Nephron progenitor cell (in vitro differentiated cells): Measurements from ENCODE around the gene SLF2.
A peak's percentile ranks its signal among the peaks of the same experiment; 100 is the strongest.

ENCODE experiments used
- DNase-seq: peaks from one replicate; pipeline ENCODE4 v3.0.0; 2021
- H3K27ac Mint-ChIP-seq: 2 replicates; pipeline ENCODE4 v1.8.0; 2021; ENCODE audit warnings: mild to moderate bottlenecking, moderate library complexity, mixed read lengths
- H3K27me3 Mint-ChIP-seq: 2 replicates; pipeline ENCODE4 v1.8.0; 2021; ENCODE audit warnings: mild to moderate bottlenecking, low read depth, mixed read lengths; ENCODE audit not compliant: poor library complexity
- H3K36me3 Mint-ChIP-seq: 2 replicates; pipeline ENCODE4 v1.8.0; 2021; ENCODE audit warnings: low read depth, mixed read lengths
- H3K4me1 Mint-ChIP-seq: 2 replicates; pipeline ENCODE4 v1.8.0; 2021; ENCODE audit warnings: mixed read lengths
- H3K4me3 Mint-ChIP-seq: 2 replicates; pipeline ENCODE4 v1.8.0; 2021; ENCODE audit warnings: mild to moderate bottlenecking, moderate library complexity, mixed read lengths
- H3K9me3 Mint-ChIP-seq: 2 replicates; pipeline ENCODE4 v1.8.0; 2021; ENCODE audit warnings: mild to moderate bottlenecking, moderate library complexity, mixed read lengths
- CTCF ChIP-seq: fragments of 200-600 bp; sonication (generic); IDR thresholded peaks from 2 replicates; pipeline ENCODE4 v1.5.0; 2021; ENCODE audit warnings: antibody characterized with exemption

The SLF2 gene

DNA sequence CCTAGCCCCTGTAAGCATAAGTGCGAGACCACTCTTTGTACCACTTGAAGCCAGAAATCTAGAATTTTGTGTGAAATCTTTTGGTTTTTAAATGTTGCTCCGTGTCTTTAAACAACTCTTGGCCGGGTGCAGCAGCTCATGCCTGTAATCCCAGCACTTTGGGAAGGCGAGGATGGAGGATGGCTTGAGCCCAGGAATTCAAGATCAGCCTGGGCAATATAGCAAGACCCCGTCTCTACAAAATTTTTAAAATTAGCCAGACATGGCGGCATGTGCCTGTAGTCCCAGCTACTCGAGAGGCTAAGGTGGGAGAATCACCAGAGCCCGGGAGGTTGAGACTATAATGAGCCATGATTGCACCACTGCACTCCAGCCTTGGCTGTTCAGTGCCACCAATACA, 4.4 kb upstream of the SLF2 start:
- Mint-ChIP-seq H3K36me3 (no peaks in the 10 kb centered on the region), H3K27me3 (peaks cover 3% of the 10 kb centered on the region), H3K4me3 (no peak overlapping the region), H3K27ac (peak overlapping the region; percentile 42), H3K9me3 (no peaks in the 10 kb centered on the region), H3K4me1 (peaks cover 62% of the 10 kb centered on the region)
- no peak for DNase-seq
- TF ChIP-seq CTCF, result no peak

GRCh38 chr10:100909501-100910263, 3.1 kb upstream of the SLF2 start:
- peaks cover 71% of the 10 kb centered on the region for H3K4me1 Mint-ChIP-seq
- peak overlapping the region; percentile 49 for H3K4me3 Mint-ChIP-seq
- H3K27ac Mint-ChIP-seq, result peak overlapping the region; percentile 96
- peak; percentile 21 for DNase-seq
- no peak for TF ChIP-seq CTCF
- H3K36me3 Mint-ChIP-seq, result no peaks in the 10 kb centered on the region
- H3K9me3 Mint-ChIP-seq, result no peaks in the 10 kb centered on the region
- peaks cover 1% of the 10 kb centered on the region for H3K27me3 Mint-ChIP-seq

GRCh38 chr10:100911472-100911871, 1.3 kb upstream of the SLF2 start:
- Mint-ChIP-seq H3K27ac (peak overlapping the region; percentile 60), H3K9me3 (no peaks in the 10 kb centered on the region), H3K36me3 (peaks cover 5% of the 10 kb centered on the region), H3K27me3 (no peaks in the 10 kb centered on the region), H3K4me3 (no peak overlapping the region), H3K4me1 (peaks cover 83% of the 10 kb centered on the region)
- no peak for DNase-seq
- no peak for TF ChIP-seq CTCF

- TF ChIP-seq CTCF, result no peak
- H3K27me3 Mint-ChIP-seq, result no peaks in the 10 kb centered on the region
- peaks cover 86% of the 10 kb centered on the region for H3K4me1 Mint-ChIP-seq
- no peak for DNase-seq
- peaks cover 11% of the 10 kb centered on the region for H3K36me3 Mint-ChIP-seq
- H3K9me3 Mint-ChIP-seq, result no peaks in the 10 kb centered on the region
- H3K4me3 Mint-ChIP-seq, result peak overlapping the region; percentile 97
- no peak overlapping the region for H3K27ac Mint-ChIP-seq
These were observed 654 bp upstream of the SLF2 start for GRCh38 chr10:100912013-100912604.

DNA sequence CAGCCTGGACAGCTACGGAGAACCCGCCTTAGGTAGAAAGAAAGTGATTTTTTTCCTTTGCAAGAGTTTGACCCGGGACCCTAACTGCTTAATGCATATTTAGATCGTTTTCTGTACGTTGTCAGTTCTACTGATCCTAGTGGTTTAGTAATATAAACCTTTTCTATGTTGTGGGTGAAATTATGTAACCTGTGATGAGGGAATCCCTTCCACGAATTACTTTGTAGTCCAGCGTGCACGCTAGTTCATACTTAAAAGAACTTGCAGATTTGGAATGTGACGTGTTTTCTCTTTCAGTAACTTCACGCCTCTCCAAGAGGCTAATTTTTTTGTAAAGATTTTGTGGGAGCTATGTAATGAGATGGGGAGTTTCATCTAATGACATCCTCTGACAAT, 705 bp downstream of the SLF2 start:
- Mint-ChIP-seq H3K27ac (peak overlapping the region; percentile 2), H3K27me3 (no peaks in the 10 kb centered on the region), H3K9me3 (no peaks in the 10 kb centered on the region), H3K4me1 (peaks cover 77% of the 10 kb centered on the region), H3K4me3 (peak overlapping the region; percentile 97), H3K36me3 (peaks cover 19% of the 10 kb centered on the region)
- no peak for DNase-seq
- TF ChIP-seq CTCF, result no peak

DNA sequence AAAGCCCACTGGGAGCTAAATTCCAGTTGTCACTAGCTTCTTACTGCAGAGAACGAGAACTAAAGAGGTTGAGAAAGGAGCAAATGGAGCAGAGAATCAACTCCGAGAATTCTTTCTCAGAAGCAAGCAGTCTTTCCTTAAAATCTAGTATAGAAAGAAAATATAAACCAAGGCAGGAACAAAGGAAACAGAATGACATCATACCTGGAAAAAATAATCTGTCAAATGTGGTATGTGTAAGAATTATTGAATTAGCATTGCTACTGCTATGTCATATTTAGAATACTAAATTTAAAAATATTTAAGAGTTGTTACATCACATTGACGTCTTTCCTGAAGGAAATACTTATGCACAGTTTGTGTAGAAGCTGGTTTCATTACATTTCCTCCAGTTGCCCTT, 4.3 kb downstream of the SLF2 start:
- no peak for DNase-seq
- TF ChIP-seq CTCF, result no peak
- Mint-ChIP-seq H3K9me3 (no peaks in the 10 kb centered on the region), H3K27me3 (no peaks in the 10 kb centered on the region), H3K4me1 (peaks cover 50% of the 10 kb centered on the region), H3K36me3 (peaks cover 42% of the 10 kb centered on the region), H3K4me3 (no peak overlapping the region), H3K27ac (peak overlapping the region; percentile 86)
